H9 (cell line): ENCODE data around the gene ARPC1B. TPM values are rescaled to one million over a fixed set of nuclear protein-coding genes. Genes with fewer than 3 reads are reported as not detected.

Source experiments
- DNase-seq: peaks from one replicate; pipeline ENCODE4 v3.0.0-alpha.2; 2017
- H2AFZ ChIP-seq: one replicate; pipeline ENCODE4 v1.6.1; 2013; ENCODE audit warnings: mild to moderate bottlenecking, low read length, control low read depth, moderate library complexity
- H2AK5ac ChIP-seq: 2 replicates; pipeline ENCODE4 v1.6.1; 2013; ENCODE audit warnings: low read length, control low read depth, mixed read lengths; ENCODE audit not compliant: insufficient read length
- H2BK120ac ChIP-seq: one replicate; pipeline ENCODE4 v1.6.1; 2013; ENCODE audit warnings: low read depth, mild to moderate bottlenecking, low read length, control low read depth, inconsistent platforms; ENCODE audit not compliant: poor library complexity, severe bottlenecking
- H2BK12ac ChIP-seq: 2 replicates; pipeline ENCODE4 v1.6.1; 2013; ENCODE audit warnings: low read length, control low read depth, mixed read lengths, low read depth; ENCODE audit not compliant: insufficient read length
- H2BK15ac ChIP-seq: 2 replicates; pipeline ENCODE4 v1.6.1; 2013; ENCODE audit warnings: low read depth, low read length, control low read depth
- H2BK20ac ChIP-seq: one replicate; pipeline ENCODE4 v1.6.1; 2013; ENCODE audit warnings: low read depth, mild to moderate bottlenecking, low read length, control low read depth, inconsistent platforms; ENCODE audit not compliant: poor library complexity, severe bottlenecking
- H2BK5ac ChIP-seq: 2 replicates; pipeline ENCODE4 v1.6.1; 2013; ENCODE audit warnings: low read length, control low read depth, mixed read lengths; ENCODE audit not compliant: insufficient read length
- H3K14ac ChIP-seq: 2 replicates; pipeline ENCODE4 v1.6.1; 2013; ENCODE audit warnings: low read length, control low read depth; ENCODE audit not compliant: insufficient read depth
- H3K18ac ChIP-seq: 2 replicates; pipeline ENCODE4 v1.6.1; 2013; ENCODE audit warnings: low read depth, mild to moderate bottlenecking, mixed read lengths, low read length, control low read depth; ENCODE audit not compliant: insufficient read length
- H3K23ac ChIP-seq: 2 replicates; pipeline ENCODE4 v1.6.1; 2013; ENCODE audit warnings: low read length, control low read depth, mixed read lengths, low read depth; ENCODE audit not compliant: insufficient read length
- H3K23me2 ChIP-seq: 2 replicates; pipeline ENCODE4 v1.6.1; 2013; ENCODE audit warnings: low read depth, mild to moderate bottlenecking, mixed read lengths, low read length, control low read depth; ENCODE audit not compliant: insufficient read length, poor library complexity, severe bottlenecking
- H3K27ac ChIP-seq: 2 replicates; pipeline ENCODE4 v1.5.1; 2013; ENCODE audit warnings: low read length, control low read depth, mixed read lengths, low read depth; ENCODE audit not compliant: insufficient read length
- H3K27me3 ChIP-seq: 2 replicates; pipeline ENCODE4 v1.6.1; 2013; ENCODE audit warnings: low read length, control low read depth, inconsistent platforms; ENCODE audit not compliant: insufficient read depth
- H3K4ac ChIP-seq: 2 replicates; pipeline ENCODE4 v1.6.1; 2013; ENCODE audit warnings: low read depth, mild to moderate bottlenecking, control low read depth, inconsistent platforms, low read length, moderate library complexity
- H3K4me1 ChIP-seq: 2 replicates; pipeline ENCODE4 v1.6.1; 2013; ENCODE audit warnings: low read length, control low read depth, inconsistent platforms; ENCODE audit not compliant: insufficient read depth
- H3K4me2 ChIP-seq: 2 replicates; pipeline ENCODE4 v1.6.1; 2013; ENCODE audit warnings: low read length, control low read depth, mixed read lengths; ENCODE audit not compliant: insufficient read length, insufficient read depth
- H3K56ac ChIP-seq: 2 replicates; pipeline ENCODE4 v1.6.1; 2013; ENCODE audit warnings: low read depth, mild to moderate bottlenecking, mixed read lengths, low read length, control low read depth; ENCODE audit not compliant: insufficient read length
- H3K79me1 ChIP-seq: 2 replicates; pipeline ENCODE4 v1.6.1; 2013; ENCODE audit warnings: low read depth, mild to moderate bottlenecking, moderate library complexity, low read length, control low read depth, inconsistent platforms; ENCODE audit not compliant: insufficient read depth, poor library complexity, severe bottlenecking
- H3K79me2 ChIP-seq: 2 replicates; pipeline ENCODE4 v1.6.1; 2013; ENCODE audit warnings: low read length, control low read depth, inconsistent platforms; ENCODE audit not compliant: insufficient read depth
- H3K9ac ChIP-seq: 2 replicates; pipeline ENCODE4 v1.6.1; 2013; ENCODE audit warnings: low read length, control low read depth, mixed read lengths; ENCODE audit not compliant: insufficient read length; ENCODE audit errors: extremely low read depth
- H3K9me3 ChIP-seq: one replicate; pipeline ENCODE4 v1.6.1; 2013; ENCODE audit warnings: low read depth, low read length, inconsistent platforms; ENCODE audit not compliant: control insufficient read depth
- H3T11ph ChIP-seq: one replicate; pipeline ENCODE4 v1.6.1; 2013; ENCODE audit warnings: mild to moderate bottlenecking, low read length, control low read depth, inconsistent platforms
- H4K20me1 ChIP-seq: one replicate; pipeline ENCODE4 v1.6.1; 2013; ENCODE audit not compliant: control insufficient read depth, insufficient read length, insufficient read depth
- H4K5ac ChIP-seq: 2 replicates; pipeline ENCODE4 v1.6.1; 2013; ENCODE audit warnings: low read depth, mild to moderate bottlenecking, mixed read lengths, low read length, control low read depth; ENCODE audit not compliant: insufficient read length
- H4K8ac ChIP-seq: replicated peaks from 2 replicates; pipeline ENCODE4 v1.6.1; 2013; ENCODE audit warnings: low read length, control low read depth, mixed read lengths, low read depth; ENCODE audit not compliant: insufficient read length
- H4K91ac ChIP-seq: 2 replicates; pipeline ENCODE4 v1.6.1; 2013; ENCODE audit warnings: low read depth, mild to moderate bottlenecking, moderate library complexity, mixed read lengths, low read length, control low read depth; ENCODE audit not compliant: insufficient read length
- H3K27ac Mint-ChIP-seq, 3 experiments: 2 replicates in 2 of 3; 3 replicates in 1 of 3; pipeline ENCODE4 v1.8.0; 2020 to 2021; ENCODE audit warnings: mixed read lengths in 3 of 3, mild to moderate bottlenecking in 1 of 3, moderate library complexity in 1 of 3
- H3K27me3 Mint-ChIP-seq: 2 replicates; pipeline ENCODE4 v1.8.0; 2021; ENCODE audit warnings: low read depth, mild to moderate bottlenecking, moderate library complexity, mixed read lengths
- H3K36me3 Mint-ChIP-seq, 3 experiments: 2 replicates in 2 of 3; 3 replicates in 1 of 3; pipeline ENCODE4 v1.8.0; 2020 to 2021; ENCODE audit warnings: low read depth in 3 of 3, mixed read lengths in 3 of 3; ENCODE audit not compliant: insufficient read depth in 1 of 3
- H3K4me1 Mint-ChIP-seq, 2 experiments: 2 replicates each; pipeline ENCODE4 v1.8.0; 2020; ENCODE audit warnings: mixed read lengths in 2 of 2
- H3K4me3 Mint-ChIP-seq, 2 experiments: 2 replicates in 1 of 2; 3 replicates in 1 of 2; pipeline ENCODE4 v1.8.0; 2020 to 2021; ENCODE audit warnings: mild to moderate bottlenecking in 2 of 2, mixed read lengths in 2 of 2, moderate library complexity in 1 of 2
- H3K9me3 Mint-ChIP-seq, 2 experiments: 2 replicates in 1 of 2; 3 replicates in 1 of 2; pipeline ENCODE4 v1.8.0; 2020; ENCODE audit warnings: mild to moderate bottlenecking in 2 of 2, mixed read lengths in 2 of 2, moderate library complexity in 1 of 2
- CTCF ChIP-seq: fragments of 200-600 bp; sonication (generic); conservative IDR thresholded peaks from 3 replicates; pipeline ENCODE4 v1.8.0; 2021; ENCODE audit warnings: antibody characterized with exemption, mild to moderate bottlenecking
- WGBS: extraction: QIAGEN DNeasy Blood & Tissue Kit; methylation state at CpG from one replicate; pipeline ENCODE4 v1.1.7; 2013; ENCODE audit warnings: missing lambda C conversion rate, low lambda C conversion rate, mixed read lengths; ENCODE audit not compliant: insufficient read length; ENCODE audit errors: extremely low coverage; 5-methylcytosine and 5-hydroxymethylcytosine counted together
- total RNA-seq: library from RNA; stranded (reverse); gene quantifications from 2 replicates; pipeline ENCODE4 v1.2.1, GENCODE V29; 2021

ARPC1B gene
- total RNA-seq, 1 experiment from 2014 or later, result 56.3 TPM

GRCh38 chr7:99380032-99380822 is 5.7 kb downstream of the ARPC1B start:
- H2BK5ac ChIP-seq, result no peak overlapping the region
- no peak overlapping the region for H3K18ac ChIP-seq
- no peak overlapping the region for H3K4me2 ChIP-seq
- H3T11ph ChIP-seq, result no peak overlapping the region
- no peak overlapping the region for H3K14ac ChIP-seq
- Mint-ChIP-seq H3K36me3 (peaks cover 7 to 21% (median 7%) of the 10 kb centered on the region in 3 experiments; a peak in 6 of 7 replicates), H3K9me3 (no peaks in the 10 kb centered on the region), H3K27me3 (no peaks in the 10 kb centered on the region), H3K4me1 (peaks cover 6 to 11% of the 10 kb centered on the region in 2 experiments), H3K27ac (peak overlapping the region in 2 of 3 experiments; percentile 57 to 78; a peak in 4 of 7 replicates), H3K4me3 (peak overlapping the region in 1 of 2 experiments; percentile 28; a peak in 1 of 5 replicates)
- no peak overlapping the region for H2AFZ ChIP-seq
- H3K27me3 ChIP-seq, result no peaks in the 10 kb centered on the region
- no peaks in the 10 kb centered on the region for H3K79me2 ChIP-seq
- no peaks in the 10 kb centered on the region for H3K23me2 ChIP-seq
- WGBS, result no CpG with 5 or more reads among the region's 12 CpGs
- no peak overlapping the region for H4K8ac ChIP-seq
- no peak overlapping the region for H2BK20ac ChIP-seq
- H3K56ac ChIP-seq, result no peak overlapping the region
- no peak overlapping the region for H2AK5ac ChIP-seq
- DNase-seq, result no peak
- no peak overlapping the region for H4K5ac ChIP-seq
- H2BK15ac ChIP-seq, result no peak overlapping the region
- no peak overlapping the region for H4K91ac ChIP-seq
- no peak overlapping the region for H3K4ac ChIP-seq
- H3K4me1 ChIP-seq, result no peaks in the 10 kb centered on the region
- no peak overlapping the region for H3K9ac ChIP-seq
- no peak overlapping the region for H3K27ac ChIP-seq
- H4K20me1 ChIP-seq, result no peaks in the 10 kb centered on the region
- no peak for TF ChIP-seq CTCF
- H3K79me1 ChIP-seq, result peaks cover 8% of the 10 kb centered on the region
- H3K23ac ChIP-seq, result no peak overlapping the region
- no peak overlapping the region for H2BK12ac ChIP-seq
- no peak overlapping the region for H2BK120ac ChIP-seq
- no peaks in the 10 kb centered on the region for H3K9me3 ChIP-seq
